H1 (cell line): ENCODE data around the gene PDK2. TPM values are rescaled to one million over a fixed set of nuclear protein-coding genes. Genes with fewer than 3 reads are reported as not detected.

Experiments
- CTCF ChIA-PET: fragments of 300-600 bp; sonication (Branson Sonifier 250); formaldehyde crosslinking; loops from one replicate; lab custom pipeline; 2021; ENCODE audit not compliant: partially characterized antibody; lab: Charles Lee
- POLR2A ChIA-PET: fragments of 300-600 bp; sonication (Branson Sonifier 250); formaldehyde crosslinking; loops from one replicate; lab custom pipeline; 2021; ENCODE audit warnings: inconsistent platforms; ENCODE audit not compliant: partially characterized antibody; lab: Charles Lee
- DNase-seq, 2 experiments: peaks; one replicate each; pipeline versions ENCODE4 v3.0.0 to v3.0.0-alpha.2; 2010 to 2022; ENCODE audit warnings: low spot score in 2 of 2, low read depth in 1 of 2, mixed read lengths in 1 of 2
- FAIRE-seq: peaks from 2 replicates; lab custom pipeline; 2011; peaks lifted over from hg19 to GRCh38; lab: Jason Lieb, UNC
- H2AFZ ChIP-seq: 2 replicates; pipeline ENCODE4 v1.8.1; 2012; ENCODE audit warnings: low read length, inconsistent platforms
- H2AK5ac ChIP-seq: 2 replicates; pipeline ENCODE4 v1.6.1; 2013; ENCODE audit warnings: low read depth, low read length
- H2BK120ac ChIP-seq: replicated peaks from 2 replicates; pipeline ENCODE3; 2013; ENCODE audit warnings: low read depth, low read length, inconsistent platforms
- H2BK12ac ChIP-seq: 2 replicates; pipeline ENCODE4 v1.6.1; 2013; ENCODE audit warnings: low read depth, low read length
- H2BK15ac ChIP-seq: 2 replicates; pipeline ENCODE4 v1.6.1; 2013; ENCODE audit warnings: low read length
- H2BK20ac ChIP-seq: 2 replicates; pipeline ENCODE4 v1.6.1; 2013; ENCODE audit warnings: low read length
- H2BK5ac ChIP-seq: 2 replicates; pipeline ENCODE4 v1.6.1; 2013; ENCODE audit warnings: low read depth, low read length
- H3K14ac ChIP-seq: 2 replicates; pipeline ENCODE4 v1.6.1; 2013; ENCODE audit warnings: inconsistent platforms; ENCODE audit not compliant: insufficient read length
- H3K18ac ChIP-seq: 2 replicates; pipeline ENCODE4 v1.6.1; 2013; ENCODE audit warnings: low read length; ENCODE audit errors: extremely low read depth
- H3K23ac ChIP-seq: 2 replicates; pipeline ENCODE4 v1.6.1; 2013; ENCODE audit warnings: inconsistent platforms; ENCODE audit not compliant: insufficient read length
- H3K23me2 ChIP-seq: 2 replicates; pipeline ENCODE4 v1.6.1; 2013; ENCODE audit warnings: low read depth, low read length
- H3K27ac ChIP-seq: 2 replicates; pipeline ENCODE4 v1.6.1; 2011; ENCODE audit warnings: low read depth, low read length, inconsistent platforms
- H3K27me3 ChIP-seq, 4 experiments: replicated peaks in 1 of 4; 1 replicate in 1 of 4; 2 replicates in 3 of 4; pipeline versions ENCODE4 v1.6.1 to v1.8.1; 2011 to 2013; ENCODE audit warnings: low read length in 3 of 4, mild to moderate bottlenecking in 3 of 4, inconsistent platforms in 2 of 4, mixed read lengths in 2 of 4, moderate library complexity in 1 of 4; ENCODE audit not compliant: control insufficient read depth in 3 of 4, insufficient read depth in 3 of 4; ENCODE audit errors: extremely low read depth in 1 of 4
- H3K36me3 ChIP-seq, 4 experiments: 2 replicates each; pipeline versions ENCODE4 v1.6.1 to v1.8.1; 2011 to 2013; ENCODE audit warnings: mild to moderate bottlenecking in 4 of 4, low read length in 3 of 4, moderate library complexity in 2 of 4, control low read depth in 1 of 4, inconsistent platforms in 1 of 4; ENCODE audit not compliant: insufficient read depth in 4 of 4, control insufficient read depth in 2 of 4
- H3K4ac ChIP-seq: replicated peaks from 2 replicates; pipeline ENCODE3; 2013; ENCODE audit warnings: low read length, low read depth, mixed read lengths, inconsistent platforms; ENCODE audit not compliant: insufficient read length
- H3K4me1 ChIP-seq, 4 experiments: replicated peaks in 1 of 4; 1 replicate in 1 of 4; 2 replicates in 3 of 4; pipeline versions ENCODE4 v1.6.1 to v1.8.1; 2011 to 2013; ENCODE audit warnings: low read length in 3 of 4, inconsistent platforms in 2 of 4, mixed read lengths in 1 of 4; ENCODE audit not compliant: insufficient read depth in 4 of 4, control insufficient read depth in 3 of 4
- H3K4me2 ChIP-seq, 2 experiments: 2 replicates each; pipeline versions ENCODE4 v1.6.1 to v1.8.1; 2011 to 2013; ENCODE audit warnings: low read depth in 2 of 2, low read length in 2 of 2, control low read depth in 1 of 2, inconsistent platforms in 1 of 2, mild to moderate bottlenecking in 1 of 2; ENCODE audit not compliant: insufficient read depth in 1 of 2
- H3K4me3 ChIP-seq, 4 experiments: fragments of 200-600, 300-600 bp in 1 of 4; sonication (generic), shearing (Covaris generic), sonication (Bioruptor Twin) in 1 of 4; 2 replicates each; pipeline versions ENCODE4 v1.5.1 to v1.8.1; 2011 to 2016; ENCODE audit warnings: low read length in 4 of 4, low read depth in 3 of 4, control low read depth in 2 of 4, inconsistent platforms in 2 of 4, mild to moderate bottlenecking in 2 of 4, mixed read lengths in 1 of 4, moderate library complexity in 1 of 4; ENCODE audit not compliant: insufficient read depth in 2 of 4; ENCODE audit errors: extremely low read depth in 1 of 4
- H3K56ac ChIP-seq: replicated peaks from 2 replicates; pipeline ENCODE3; 2013; ENCODE audit warnings: low read depth, mild to moderate bottlenecking, mixed read lengths, low read length, inconsistent platforms; ENCODE audit not compliant: insufficient read length
- H3K79me1 ChIP-seq: 2 replicates; pipeline ENCODE4 v1.6.1; 2013; ENCODE audit warnings: low read depth, low read length, control low read depth
- H3K79me2 ChIP-seq, 2 experiments: 2 replicates each; pipeline versions ENCODE4 v1.6.1 to v1.8.1; 2012 to 2013; ENCODE audit warnings: low read length in 2 of 2, mild to moderate bottlenecking in 2 of 2, inconsistent platforms in 1 of 2; ENCODE audit not compliant: insufficient read depth in 2 of 2, control insufficient read depth in 1 of 2
- H3K9ac ChIP-seq, 4 experiments: replicated peaks in 1 of 4; 1 replicate in 1 of 4; 2 replicates in 3 of 4; pipeline versions ENCODE4 v1.6.1 to v1.8.1; 2011 to 2013; ENCODE audit warnings: low read depth in 3 of 4, low read length in 3 of 4, control low read depth in 2 of 4, mild to moderate bottlenecking in 2 of 4, moderate library complexity in 2 of 4, inconsistent platforms in 1 of 4; ENCODE audit errors: extremely low read depth in 1 of 4
- H3K9me3 ChIP-seq, 2 experiments: 2 replicates each; pipeline versions ENCODE4 v1.6.1 to v1.8.1; 2012 to 2013; ENCODE audit warnings: mild to moderate bottlenecking in 2 of 2, moderate library complexity in 2 of 2, control low read depth in 1 of 2, inconsistent platforms in 1 of 2, low read depth in 1 of 2, low read length in 1 of 2, mixed read lengths in 1 of 2; ENCODE audit not compliant: insufficient read depth in 2 of 2
- H4K20me1 ChIP-seq, 2 experiments: replicated peaks in 1 of 2; 2 replicates each; pipeline versions ENCODE3 to v1.8.1; 2011 to 2013; ENCODE audit warnings: inconsistent platforms in 2 of 2, low read length in 2 of 2, mild to moderate bottlenecking in 1 of 2; ENCODE audit not compliant: insufficient read depth in 2 of 2, control insufficient read depth in 1 of 2
- H4K5ac ChIP-seq: 2 replicates; pipeline ENCODE4 v1.6.1; 2013; ENCODE audit warnings: low read length, low read depth, mixed read lengths, inconsistent platforms; ENCODE audit not compliant: insufficient read length
- H4K8ac ChIP-seq: 2 replicates; pipeline ENCODE4 v1.8.0; 2013; ENCODE audit warnings: mild to moderate bottlenecking, moderate library complexity, low read length, inconsistent platforms; ENCODE audit not compliant: insufficient read depth; ENCODE audit errors: extremely low read depth
- H4K91ac ChIP-seq: replicated peaks from 2 replicates; pipeline ENCODE3; 2013; ENCODE audit warnings: low read length, mixed read lengths, inconsistent platforms; ENCODE audit not compliant: insufficient read length
- ASH2L ChIP-seq: fragments of 200-600, 300-600 bp; sonication (generic); IDR thresholded peaks from one replicate; pipeline ENCODE4 v1.7.1; 2017; ENCODE audit warnings: low read length
- CTBP2 ChIP-seq: IDR thresholded peaks from 2 replicates; pipeline ENCODE4 v1.7.0; 2011; ENCODE audit warnings: borderline replicate concordance, mild to moderate bottlenecking, moderate library complexity, mixed read lengths, low read length; ENCODE audit not compliant: insufficient read depth, insufficient read length
- NANOG ChIP-seq: IDR thresholded peaks from 2 replicates; pipeline ENCODE4 v1.6.1; 2011; ENCODE audit warnings: low read length, low read depth, mild to moderate bottlenecking, inconsistent platforms; ENCODE audit not compliant: insufficient read depth, poor library complexity, severe bottlenecking
- POLR2AphosphoS5 ChIP-seq: IDR thresholded peaks from 2 replicates; pipeline ENCODE4 v1.6.1; 2011; ENCODE audit warnings: low read depth, low read length
- SP4 ChIP-seq: IDR thresholded peaks from 2 replicates; pipeline ENCODE4 v1.6.1; 2012; ENCODE audit warnings: low read length, inconsistent platforms
- WGBS, 2 experiments: shearing (Covaris generic) in 1 of 2; methylation state at CpG; one replicate each; pipeline versions ENCODE4 v1.1.6 to v1.1.7; 2013 to 2015; ENCODE audit warnings: low lambda C conversion rate in 2 of 2, mixed read lengths in 2 of 2, inconsistent platforms in 1 of 2, low coverage in 1 of 2, missing lambda C conversion rate in 1 of 2; ENCODE audit not compliant: insufficient replicate concordance in 2 of 2, insufficient coverage in 1 of 2, insufficient read length in 1 of 2; ENCODE audit errors: extremely low coverage in 1 of 2, missing lambda C conversion rate in 1 of 2; 5-methylcytosine and 5-hydroxymethylcytosine counted together
- polyA plus RNA-seq, 7 experiments: library from polyadenylated mRNA; depleted of rRNA in 3 of 7; stranded (reverse) in 5 of 7; unstranded in 2 of 7; fragments of >200 nt in 5 of 7; fragments of 200-250 nt in 2 of 7; gene quantifications; 1 replicate in 5 of 7; 2 replicates in 1 of 7; 4 replicates in 1 of 7; pipeline versions ENCODE4 v1.2.1 to v1.2.3, GENCODE V29; 2011 to 2013; ENCODE audit warnings: missing spikeins in 2 of 7, mixed read lengths in 2 of 7
- total RNA-seq: library from RNA; stranded (reverse); fragmentation: NEBNext Ultra II Directional; extraction: Animal tissue kit (Norgen Biotek cat#: 25700); gene quantifications from 2 replicates; pipeline ENCODE4 v1.2.1, GENCODE V29; 2021

Gene PDK2
- total and polyA plus RNA-seq, 2 of the 8 experiments (the other 6 are each of a cell fraction or from before 2014, with no cell fraction given), result 18.3 to 121 TPM

- Histone ChIP-seq H3K23me2 (peaks cover 7% of the 10 kb centered on the region), H2BK15ac (peak overlapping the region; percentile 89), H2BK20ac (peak overlapping the region; percentile 88), H3K27me3 (peaks cover 0 to 11% (median 3%) of the 10 kb centered on the region in 4 experiments; a peak in 5 of 7 replicates), H2AFZ (no peak overlapping the region), H3K36me3 (no peaks in the 10 kb centered on the region), H3K27ac (peak overlapping the region; percentile 37), H4K20me1 (no peaks in the 10 kb centered on the region), H3K23ac (no peak overlapping the region), H4K8ac (no peak overlapping the region), H3K79me1 (no peaks in the 10 kb centered on the region), H3K4me1 (peaks cover 5 to 24% (median 19%) of the 10 kb centered on the region in 4 experiments), H2BK120ac (no peak overlapping the region), H3K4me3 (0 out of 8 replicates have a peak overlapping the region, but pooled peaks of 1 of the 4 experiments have one; percentile 3), H3K79me2 (no peaks in the 10 kb centered on the region), H3K9ac (no peak overlapping the region; a peak in 1 of 7 replicates), H2BK12ac (no peak overlapping the region; the same call in 1 of the 2 replicates), H3K4ac (peak overlapping the region; percentile 40), H3K18ac (peak overlapping the region; percentile 66; the same call in 1 of the 2 replicates), H2BK5ac (peak overlapping the region; percentile 86; the same call in 1 of the 2 replicates), H3K4me2 (peak overlapping the region; percentile 24 to 42), H3K9me3 (no peaks in the 10 kb centered on the region), H3K56ac (no peak overlapping the region), H4K5ac (peak overlapping the region; percentile 8), H4K91ac (peak overlapping the region; percentile 30), H3K14ac (no peak overlapping the region), H2AK5ac (peak overlapping the region; percentile 77; the same call in 1 of the 2 replicates)
- DNase-seq, result no peak
- no peak for TF ChIP-seq NANOG
- TF ChIP-seq POLR2AphosphoS5, result no peak
- TF ChIP-seq SP4, result no peak
- no peak for TF ChIP-seq CTBP2
- TF ChIP-seq ASH2L, result peak; percentile 44
- ChIA-PET POLR2A (interaction anchor here (0.6 to 2.2 kb wide), 12 partner anchors 8 to 237 kb away, joined by 3 to 10 read pairs (median 4); partner anchors contain the start of gene TMEM92), CTCF (interaction anchor here (0.8 to 23.0 kb wide), 16 partner anchors 10 to 146 kb away, joined by 3 to 412 read pairs (median 6); partner anchors contain the start of genes PDK2 and SGCA)
- 39% methylated on average over 12 of the region's 12 CpGs; no CpG with 5 or more reads in 1 of the 2 experiments for WGBS, 2 experiments
- FAIRE-seq, result no peak
Measured at GRCh38 chr17:50123649-50124349, 28.6 kb downstream of the PDK2 start.
